ENCODE data around the gene RALB. TPM values are rescaled to one million over a fixed set of nuclear protein-coding genes. Genes with fewer than 3 reads are reported as not detected.

Gene RALB
- total RNA-seq, 1 experiment from 2014 or later = 24.6 TPM

GRCh38 chr2:120338015-120338414, 85.4 kb downstream of the RALB start:
- Mint-ChIP-seq H3K27ac (no peak overlapping the region), H3K36me3 (ENCODE audit: insufficient read depth in 1 of 3, low read depth in 3 of 3) (no peaks in the 10 kb centered on the region), H3K27me3 (ENCODE audit: low read depth) (peaks cover 95% of the 10 kb centered on the region), H3K4me1 (peaks cover 4 to 19% of the 10 kb centered on the region in 2 experiments; a peak in 3 of 4 replicates), H3K4me3 (no peak overlapping the region), H3K9me3 (peaks cover 0 to 6% of the 10 kb centered on the region in 2 experiments; a peak in 2 of 5 replicates)
- no peak overlapping the region for H2BK15ac ChIP-seq (ENCODE audit: low read depth, low read length)
- no peak overlapping the region for H2BK20ac ChIP-seq (ENCODE audit: low read depth, low read length, poor library complexity, severe bottlenecking)
- no peak overlapping the region for H4K5ac ChIP-seq (ENCODE audit: insufficient read length, low read depth, low read length)
- no peak overlapping the region for H3K23ac ChIP-seq (ENCODE audit: insufficient read length, low read depth, low read length)
- no peak for DNase-seq
- H3K4ac ChIP-seq (ENCODE audit: low read depth, low read length) = no peak overlapping the region
- no peak overlapping the region for H4K91ac ChIP-seq (ENCODE audit: insufficient read length, low read depth, low read length)
- H3K4me2 ChIP-seq (ENCODE audit: insufficient read depth, insufficient read length, low read length) = no peak overlapping the region
- H4K8ac ChIP-seq (replicated peaks; ENCODE audit: insufficient read length, low read depth, low read length) = no peak overlapping the region
- no peak overlapping the region for H3K18ac ChIP-seq (ENCODE audit: insufficient read length, low read depth, low read length)
- no peaks in the 10 kb centered on the region for H4K20me1 ChIP-seq (ENCODE audit: control insufficient read depth, insufficient read depth, insufficient read length)
- no peaks in the 10 kb centered on the region for H3K9me3 ChIP-seq (ENCODE audit: control insufficient read depth, low read depth, low read length)
- no peak overlapping the region for H2BK120ac ChIP-seq (ENCODE audit: low read depth, low read length, poor library complexity, severe bottlenecking)
- H2AK5ac ChIP-seq (ENCODE audit: insufficient read length, low read length) = no peak overlapping the region
- no peak overlapping the region for H3K56ac ChIP-seq (ENCODE audit: insufficient read length, low read depth, low read length)
- no CpG with 5 or more reads among the region's 1 CpG for WGBS (ENCODE audit: extremely low coverage, insufficient read length, low lambda C conversion rate)
- no peak overlapping the region for H3K27ac ChIP-seq (ENCODE audit: insufficient read length, low read depth, low read length)
- no peak overlapping the region for H2BK5ac ChIP-seq (ENCODE audit: insufficient read length, low read length)
- no peaks in the 10 kb centered on the region for H3K79me2 ChIP-seq (ENCODE audit: insufficient read depth, low read length)
- no peaks in the 10 kb centered on the region for H3K23me2 ChIP-seq (ENCODE audit: insufficient read length, low read depth, low read length, poor library complexity, severe bottlenecking)
- no peak overlapping the region for H3K14ac ChIP-seq (ENCODE audit: insufficient read depth, low read length)
- no peak overlapping the region for H2AFZ ChIP-seq (ENCODE audit: low read length)
- H3K4me1 ChIP-seq (ENCODE audit: insufficient read depth, low read length) = no peaks in the 10 kb centered on the region
- no peak overlapping the region for H3T11ph ChIP-seq (ENCODE audit: low read length)
- no peak overlapping the region for H3K9ac ChIP-seq (ENCODE audit: extremely low read depth, insufficient read length, low read length)
- no peaks in the 10 kb centered on the region for H3K79me1 ChIP-seq (ENCODE audit: insufficient read depth, low read depth, low read length, poor library complexity, severe bottlenecking)
- no peak overlapping the region for H2BK12ac ChIP-seq (ENCODE audit: insufficient read length, low read depth, low read length)
- peaks cover 10% of the 10 kb centered on the region; the same call in 1 of the 2 replicates for H3K27me3 ChIP-seq (ENCODE audit: insufficient read depth, low read length)
- TF ChIP-seq CTCF (conservative IDR thresholded peaks at IDR 0.05) = no peak

Data from H9 (cell line).